ENCODE results near the gene BIRC5. TPM values are rescaled to one million over a fixed set of nuclear protein-coding genes. Genes with fewer than 3 reads are reported as not detected.
A peak's percentile ranks its signal among the peaks of the same experiment; 100 is the strongest.

The BIRC5 gene
- total and polyA plus RNA-seq, 3 donors from 2014 or later, result 12.4 to 58.5 (median 28.1) TPM

GRCh38 chr17:78211032-78211431 lies 3.0 kb upstream of the BIRC5 start:
- no peaks in the 10 kb centered on the region for H3K9me3 ChIP-seq
- 89 to 91% methylated on average over 11 of the region's 11 CpGs for WGBS, 2 donors
- H3K27me3 ChIP-seq, result no peaks in the 10 kb centered on the region
- no peak overlapping the region for H3K4me3 ChIP-seq
- no peak for TF ChIP-seq POLR2A (IDR thresholded peaks at IDR 0.05)
- no peak for TF ChIP-seq CTCF (IDR thresholded peaks at IDR 0.05)
- peaks cover 5% of the 10 kb centered on the region for H3K4me1 ChIP-seq
- intact Hi-C loops (cut with DNase I; ENCODE audit: low total_unique reads), result no loop called here
- no peaks in the 10 kb centered on the region for H3K36me3 ChIP-seq (ENCODE audit: low read depth, missing control alignments)
- H3K27ac ChIP-seq, result no peak overlapping the region
- no peak for DNase-seq

- TF ChIP-seq POLR2A (IDR thresholded peaks at IDR 0.05) (no peak), CTCF (IDR thresholded peaks at IDR 0.05) (no peak)
- intact Hi-C loops (cut with DNase I; ENCODE audit: low total_unique reads), result no loop called here
- Histone ChIP-seq H3K9me3 (no peaks in the 10 kb centered on the region), H3K4me1 (peaks cover 5% of the 10 kb centered on the region), H3K27me3 (no peaks in the 10 kb centered on the region), H3K4me3 (peak overlapping the region; percentile 56 to 66), H3K36me3 (ENCODE audit: low read depth, missing control alignments) (no peaks in the 10 kb centered on the region), H3K27ac (no peak overlapping the region)
- no peak for DNase-seq
- WGBS, 2 donors, result 9 to 19% methylated on average over 3 to 5 of the region's 5 CpGs
Measured at GRCh38 chr17:78214706-78215061, 631 bp downstream of the BIRC5 start.

GRCh38 chr17:78219396-78220150 lies 5.5 kb downstream of the BIRC5 start:
- intact Hi-C loops (cut with DNase I; ENCODE audit: low total_unique reads), result no loop called here
- no peak overlapping the region for H3K27ac ChIP-seq
- DNase-seq, result no peak
- H3K4me3 ChIP-seq, result no peak overlapping the region
- H3K9me3 ChIP-seq, result no peaks in the 10 kb centered on the region
- TF ChIP-seq POLR2A (IDR thresholded peaks at IDR 0.05) (no peak), CTCF (IDR thresholded peaks at IDR 0.05) (no peak)
- peaks cover under 1% of the 10 kb centered on the region for H3K4me1 ChIP-seq
- no peaks in the 10 kb centered on the region for H3K27me3 ChIP-seq
- no peaks in the 10 kb centered on the region for H3K36me3 ChIP-seq (ENCODE audit: low read depth, missing control alignments)
- WGBS, 2 donors, result 86 to 91% methylated on average over 8 to 11 of the region's 11 CpGs

- intact Hi-C loops (cut with DNase I; ENCODE audit: low total_unique reads), result no loop called here
- no peaks in the 10 kb centered on the region for H3K36me3 ChIP-seq (ENCODE audit: low read depth, missing control alignments)
- no peaks in the 10 kb centered on the region for H3K27me3 ChIP-seq
- no peak overlapping the region for H3K27ac ChIP-seq
- WGBS, 2 donors, result 83 to 84% methylated on average over 4 of the region's 4 CpGs
- TF ChIP-seq POLR2A (IDR thresholded peaks at IDR 0.05) (no peak), CTCF (IDR thresholded peaks at IDR 0.05) (no peak)
- H3K4me3 ChIP-seq, result no peak overlapping the region
- H3K9me3 ChIP-seq, result no peaks in the 10 kb centered on the region
- no peaks in the 10 kb centered on the region for H3K4me1 ChIP-seq
- no peak for DNase-seq
Measured at GRCh38 chr17:78223061-78223460, 9.0 kb downstream of the BIRC5 start.

GRCh38 chr17:78223765-78224164 lies 9.7 kb downstream of the BIRC5 start:
- intact Hi-C loops (cut with DNase I; ENCODE audit: low total_unique reads), result no loop called here
- Histone ChIP-seq H3K36me3 (ENCODE audit: low read depth, missing control alignments) (no peaks in the 10 kb centered on the region), H3K4me1 (no peaks in the 10 kb centered on the region), H3K9me3 (no peaks in the 10 kb centered on the region), H3K4me3 (no peak overlapping the region), H3K27me3 (no peaks in the 10 kb centered on the region), H3K27ac (no peak overlapping the region)
- WGBS, 2 donors, result 93% methylated on average over 3 of the region's 3 CpGs
- no peak for DNase-seq
- TF ChIP-seq CTCF (IDR thresholded peaks at IDR 0.05) (no peak), POLR2A (IDR thresholded peaks at IDR 0.05) (no peak)

Measured in testis (tissue), 3 donors.